Loucy (cell line): ENCODE results near the gene CDX1.

Experiments
- CTCF ChIP-seq: fragments of 200-600 bp; sonication (generic); conservative IDR thresholded peaks from 2 replicates; pipeline ENCODE4 v1.5.1; 2014; ENCODE audit warnings: mild to moderate bottlenecking, antibody characterized with exemption, low read length
- EZH2phosphoT487 ChIP-seq: fragments of 200-600 bp; IDR thresholded peaks from 2 replicates; pipeline ENCODE4 v1.6.1; 2018; ENCODE audit warnings: antibody characterized with exemption, mild to moderate bottlenecking, moderate library complexity, borderline replicate concordance

- TF ChIP-seq CTCF, result no peak
- TF ChIP-seq EZH2phosphoT487, result no peak
Measured at GRCh38 chr5:150223474-150223873, 56.9 kb downstream of the CDX1 start.
